Measurements from ENCODE around the gene GAD1.

DNA sequence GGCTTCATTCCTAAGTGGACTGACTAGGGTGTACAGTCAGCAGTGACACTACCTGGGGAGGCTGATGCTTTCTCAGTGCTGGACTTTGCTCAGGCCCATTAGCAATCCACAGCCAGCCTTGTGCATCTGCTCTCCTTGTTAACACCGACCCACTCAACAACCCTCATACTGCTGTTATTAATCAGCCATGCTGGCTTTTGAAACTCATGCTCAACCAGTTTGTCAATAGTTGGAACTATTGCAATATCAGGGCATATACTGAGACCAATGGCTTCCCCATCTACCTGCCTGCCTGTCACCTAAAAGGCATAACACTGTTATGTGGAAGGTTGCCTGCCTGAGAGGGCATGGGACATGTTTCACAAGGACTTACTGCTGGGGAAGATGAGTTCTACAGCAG is 39.4 kb downstream of the GAD1 start:
- TF ChIP-seq, protein P1, sequence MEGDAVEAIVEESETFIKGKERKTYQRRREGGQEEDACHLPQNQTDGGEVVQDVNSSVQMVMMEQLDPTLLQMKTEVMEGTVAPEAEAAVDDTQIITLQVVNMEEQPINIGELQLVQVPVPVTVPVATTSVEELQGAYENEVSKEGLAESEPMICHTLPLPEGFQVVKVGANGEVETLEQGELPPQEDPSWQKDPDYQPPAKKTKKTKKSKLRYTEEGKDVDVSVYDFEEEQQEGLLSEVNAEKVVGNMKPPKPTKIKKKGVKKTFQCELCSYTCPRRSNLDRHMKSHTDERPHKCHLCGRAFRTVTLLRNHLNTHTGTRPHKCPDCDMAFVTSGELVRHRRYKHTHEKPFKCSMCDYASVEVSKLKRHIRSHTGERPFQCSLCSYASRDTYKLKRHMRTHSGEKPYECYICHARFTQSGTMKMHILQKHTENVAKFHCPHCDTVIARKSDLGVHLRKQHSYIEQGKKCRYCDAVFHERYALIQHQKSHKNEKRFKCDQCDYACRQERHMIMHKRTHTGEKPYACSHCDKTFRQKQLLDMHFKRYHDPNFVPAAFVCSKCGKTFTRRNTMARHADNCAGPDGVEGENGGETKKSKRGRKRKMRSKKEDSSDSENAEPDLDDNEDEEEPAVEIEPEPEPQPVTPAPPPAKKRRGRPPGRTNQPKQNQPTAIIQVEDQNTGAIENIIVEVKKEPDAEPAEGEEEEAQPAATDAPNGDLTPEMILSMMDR (conservative IDR thresholded peaks at IDR 0.05) = no peak
- TF ChIP-seq ZFX (IDR thresholded peaks at IDR 0.05) = no peak

Data from C4-2B (cell line).